Gastrocnemius medialis (tissue), 4 donors: Measurements from ENCODE around the gene ST6GALNAC2. TPM values are rescaled to one million over a fixed set of nuclear protein-coding genes. Genes with fewer than 3 reads are reported as not detected.

Experiments
- ATAC-seq, 2 donors: fragments of 150-250 bp; one replicate each; pipeline ENCODE4 v1.9.1; 2016
- DNase-seq, 2 donors: peaks; one replicate each; pipeline ENCODE4 v3.0.0-alpha.2; 2019
- H3K27ac ChIP-seq, 4 donors: fragments of 200-600 bp; sonication (generic); 1 replicate in 1 of 4; 2 replicates in 3 of 4; pipeline ENCODE4 v1.5.1; 2016 to 2018; ENCODE audit warnings: mild to moderate bottlenecking in 2 of 4, moderate library complexity in 1 of 4
- H3K27me3 ChIP-seq, 3 donors: fragments of 200-600 bp; sonication (generic) in 2 of 3; 1 replicate in 1 of 3; 2 replicates in 2 of 3; pipeline versions ENCODE4 v1.5.1 to v1.6.0; 2016 to 2019; ENCODE audit warnings: mild to moderate bottlenecking in 1 of 3, moderate library complexity in 1 of 3
- H3K36me3 ChIP-seq, 2 donors: fragments of 200-600 bp; sonication (generic) in 1 of 2; one replicate each; pipeline ENCODE4 v1.5.1; 2017 to 2018
- H3K4me1 ChIP-seq, 2 donors: fragments of 200-600 bp; sonication (generic) in 1 of 2; one replicate each; pipeline ENCODE4 v1.5.1; 2016 to 2017; ENCODE audit warnings: mild to moderate bottlenecking in 2 of 2
- H3K4me3 ChIP-seq, 4 donors: fragments of 200-600 bp; sonication (generic) in 3 of 4; 1 replicate in 1 of 4; 2 replicates in 3 of 4; pipeline ENCODE4 v1.5.1; 2016 to 2019; ENCODE audit warnings: mild to moderate bottlenecking in 2 of 4
- H3K9me3 ChIP-seq, 3 donors: fragments of 200-600 bp; sonication (generic) in 2 of 3; 1 replicate in 1 of 3; 2 replicates in 2 of 3; pipeline ENCODE4 v1.5.1; 2016 to 2019
- CTCF ChIP-seq, 5 experiments: fragments of 450-650 bp in 3 of 5; fragments of 200-600 bp in 2 of 5; sonication (generic) in 2 of 5; IDR thresholded peaks in 4 of 5; conservative IDR thresholded peaks in 1 of 5; 1 replicate in 4 of 5; 2 replicates in 1 of 5; pipeline ENCODE4 v1.5.1; 2016 to 2019; ENCODE audit warnings: antibody characterized with exemption in 5 of 5, mild to moderate bottlenecking in 3 of 5, moderate library complexity in 3 of 5
- POLR2A ChIP-seq, 2 donors: fragments of 450-650 bp; IDR thresholded peaks; one replicate each; pipeline ENCODE4 v1.6.1; 2017; ENCODE audit warnings: antibody characterized with exemption in 2 of 2, mild to moderate bottlenecking in 2 of 2, moderate library complexity in 2 of 2
- in situ Hi-C, 4 donors: fragments of 200-750 bp; cut with MboI; loops; one replicate each; pipeline versions ENCODE4 v1.15.0 to v1.8.0; 2017; ENCODE audit warnings: low sequenced_read_pairs in 4 of 4
- intact Hi-C: fragments of 100-400 bp; cut with DNase I; formaldehyde crosslinking; loops from one replicate; pipeline ENCODE4 v1.15.1; 2023; ENCODE audit warnings: low total_unique reads
- total RNA-seq, 4 donors: library from RNA; depleted of rRNA; stranded (reverse); fragments of >200 nt; gene quantifications; one replicate each; pipeline versions ENCODE4 v1.1.0 to v1.2.3, GENCODE V29; 2016

The ST6GALNAC2 gene
- total RNA-seq, 4 donors from 2014 or later = 13.6 to 31.1 (median 27.4) TPM

- in situ Hi-C loops (no loop called here), intact Hi-C loops (no loop called here)
- TF ChIP-seq POLR2A (IDR thresholded peaks at IDR 0.05) = no peak
- no peak for TF ChIP-seq CTCF (IDR thresholded peaks at IDR 0.05 in 4 of 5, conservative IDR thresholded peaks at IDR 0.05 in 1 of 5)
- Histone ChIP-seq H3K9me3 (no peaks in the 10 kb centered on the region), H3K36me3 (no peaks in the 10 kb centered on the region), H3K27ac (no peak overlapping the region), H3K4me1 (no peaks in the 10 kb centered on the region), H3K4me3 (no peak overlapping the region), H3K27me3 (no peaks in the 10 kb centered on the region)
- ATAC-seq = no peak
- DNase-seq = no peak
These were observed 9.0 kb upstream of the ST6GALNAC2 start for GRCh38 chr17:76594690-76595089.

DNA sequence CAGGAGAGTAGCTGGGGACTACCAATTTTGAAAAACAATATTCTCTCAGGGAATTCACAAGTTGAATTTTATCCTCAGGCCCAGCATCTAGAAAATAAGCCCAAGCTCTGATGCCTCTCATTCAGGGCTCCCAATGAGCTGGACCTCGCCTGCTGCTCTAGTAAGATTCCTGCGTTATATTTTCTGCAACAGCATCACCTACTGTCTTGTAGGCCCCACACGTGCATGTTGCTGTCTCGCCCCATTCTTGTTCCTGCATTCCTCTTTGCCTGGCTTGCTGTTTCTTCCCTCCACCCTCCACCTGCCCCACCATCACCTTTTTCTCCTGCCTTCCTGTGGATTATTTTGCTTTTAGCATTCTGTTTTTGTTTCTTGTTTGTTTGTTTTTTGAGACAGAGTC lies 8.3 kb upstream of the ST6GALNAC2 start:
- Histone ChIP-seq H3K9me3 (no peaks in the 10 kb centered on the region), H3K27me3 (no peaks in the 10 kb centered on the region), H3K4me1 (no peaks in the 10 kb centered on the region), H3K36me3 (no peaks in the 10 kb centered on the region), H3K4me3 (no peak overlapping the region), H3K27ac (no peak overlapping the region)
- in situ Hi-C loops (no loop called here), intact Hi-C loops (no loop called here)
- no peak for ATAC-seq
- TF ChIP-seq POLR2A (IDR thresholded peaks at IDR 0.05) (no peak), CTCF (IDR thresholded peaks at IDR 0.05 in 4 of 5, conservative IDR thresholded peaks at IDR 0.05 in 1 of 5) (no peak)
- DNase-seq = no peak

GRCh38 chr17:76593384-76593826 lies 7.7 kb upstream of the ST6GALNAC2 start:
- H3K27ac ChIP-seq = no peak overlapping the region
- no peaks in the 10 kb centered on the region for H3K4me1 ChIP-seq
- no peak for ATAC-seq
- no peak overlapping the region for H3K4me3 ChIP-seq
- H3K36me3 ChIP-seq = no peaks in the 10 kb centered on the region
- in situ Hi-C loops (no loop called here), intact Hi-C loops (no loop called here)
- H3K27me3 ChIP-seq = no peaks in the 10 kb centered on the region
- TF ChIP-seq CTCF (IDR thresholded peaks at IDR 0.05 in 4 of 5, conservative IDR thresholded peaks at IDR 0.05 in 1 of 5) (no peak), POLR2A (IDR thresholded peaks at IDR 0.05) (no peak)
- H3K9me3 ChIP-seq = no peaks in the 10 kb centered on the region
- DNase-seq = no peak

DNA sequence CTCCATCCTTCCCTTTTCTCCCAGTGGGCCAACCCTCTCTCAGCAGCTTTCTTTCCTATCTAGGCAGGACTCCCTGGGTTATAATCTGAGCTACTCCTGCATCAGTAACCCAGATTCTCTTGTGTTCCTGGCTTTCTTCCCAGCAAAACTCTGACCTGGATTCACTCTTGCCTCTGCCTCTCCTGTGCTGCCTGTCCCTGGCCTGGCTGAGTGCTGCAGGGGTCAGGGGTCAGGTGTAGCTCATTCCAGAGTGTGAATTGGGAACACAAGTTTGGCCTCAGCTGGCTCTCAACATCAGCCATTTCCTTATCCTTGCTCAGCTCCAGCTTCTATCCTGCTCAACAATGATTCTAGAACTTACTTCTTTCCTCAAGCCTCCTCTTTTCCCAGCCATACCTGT lies 2.5 kb upstream of the ST6GALNAC2 start:
- peaks cover 0 to 3% (median 0%) of the 10 kb centered on the region in 3 donors for H3K27me3 ChIP-seq
- intact Hi-C loops (no loop called here), in situ Hi-C loops (loop anchor here in 1 of 4 donors (10.0 kb wide), 1 partner anchor 63 kb away; no protein-coding TSS in a partner anchor)
- ATAC-seq (no peak), DNase-seq (no peak)
- H3K36me3 ChIP-seq = no peaks in the 10 kb centered on the region
- H3K4me1 ChIP-seq = peaks cover 0 to 9% of the 10 kb centered on the region in 2 donors
- H3K4me3 ChIP-seq = no peak overlapping the region
- no peaks in the 10 kb centered on the region for H3K9me3 ChIP-seq
- TF ChIP-seq POLR2A (IDR thresholded peaks at IDR 0.05) (no peak), CTCF (IDR thresholded peaks at IDR 0.05 in 4 of 5, conservative IDR thresholded peaks at IDR 0.05 in 1 of 5) (no peak)
- H3K27ac ChIP-seq = no peak overlapping the region
